ENCODE data around the gene KMT2B.
A peak's percentile ranks its signal among the peaks of the same experiment; 100 is the strongest.
"Not testable (repeated sequence)": the region's sequence is repeated elsewhere in the genome, so short reads cannot be mapped to it uniquely, and the experiment has no call there.

The KMT2B gene

DNA sequence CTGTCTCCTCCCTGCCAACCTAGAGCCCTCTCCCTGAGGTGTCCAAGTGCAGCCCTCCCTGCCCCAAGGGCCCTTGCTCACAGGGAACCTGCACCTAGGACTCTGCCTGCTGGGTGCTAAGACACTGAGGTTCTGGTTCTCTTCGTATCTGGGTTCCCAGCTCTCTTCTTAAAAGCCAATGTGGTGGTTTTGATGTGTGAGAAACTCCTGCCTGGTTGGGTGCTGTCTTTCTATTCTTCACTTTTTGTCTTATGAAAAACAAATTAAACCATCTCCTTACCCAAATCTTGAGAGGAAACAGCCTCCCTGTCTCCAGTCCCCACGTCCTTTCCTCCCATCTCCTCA, 4.3 kb upstream of the KMT2B start:
- DNase-seq: no peak

DNA sequence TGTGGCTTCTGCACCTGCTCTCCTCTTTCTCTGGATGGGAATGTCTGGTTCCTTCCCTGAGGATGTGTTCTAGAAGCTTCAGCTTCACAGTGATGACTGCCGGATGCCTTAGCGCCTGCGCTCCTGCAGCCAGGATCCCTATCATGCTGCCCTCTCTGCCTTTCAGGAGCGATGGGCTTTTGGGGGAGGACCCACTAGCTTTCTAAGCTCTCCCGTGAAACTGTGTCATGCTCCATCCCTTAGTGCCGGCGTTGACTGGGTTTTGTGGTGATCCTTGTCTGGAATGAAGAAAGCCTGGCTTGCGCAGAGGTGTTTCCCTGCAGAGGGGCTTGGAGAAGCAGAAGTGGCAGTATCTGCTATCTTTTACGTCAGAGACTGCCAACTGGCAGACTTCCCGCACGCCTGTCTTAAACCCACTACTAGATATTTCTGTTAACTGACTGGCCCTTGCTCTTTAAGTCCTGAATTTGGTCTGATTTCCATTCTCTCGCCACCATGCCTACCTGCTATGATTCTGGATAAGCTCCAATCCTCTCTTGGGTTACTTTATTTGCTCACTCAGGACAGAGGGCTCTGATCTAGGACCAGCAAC, 3.8 kb upstream of the KMT2B start:
- DNase-seq: no peak

DNA sequence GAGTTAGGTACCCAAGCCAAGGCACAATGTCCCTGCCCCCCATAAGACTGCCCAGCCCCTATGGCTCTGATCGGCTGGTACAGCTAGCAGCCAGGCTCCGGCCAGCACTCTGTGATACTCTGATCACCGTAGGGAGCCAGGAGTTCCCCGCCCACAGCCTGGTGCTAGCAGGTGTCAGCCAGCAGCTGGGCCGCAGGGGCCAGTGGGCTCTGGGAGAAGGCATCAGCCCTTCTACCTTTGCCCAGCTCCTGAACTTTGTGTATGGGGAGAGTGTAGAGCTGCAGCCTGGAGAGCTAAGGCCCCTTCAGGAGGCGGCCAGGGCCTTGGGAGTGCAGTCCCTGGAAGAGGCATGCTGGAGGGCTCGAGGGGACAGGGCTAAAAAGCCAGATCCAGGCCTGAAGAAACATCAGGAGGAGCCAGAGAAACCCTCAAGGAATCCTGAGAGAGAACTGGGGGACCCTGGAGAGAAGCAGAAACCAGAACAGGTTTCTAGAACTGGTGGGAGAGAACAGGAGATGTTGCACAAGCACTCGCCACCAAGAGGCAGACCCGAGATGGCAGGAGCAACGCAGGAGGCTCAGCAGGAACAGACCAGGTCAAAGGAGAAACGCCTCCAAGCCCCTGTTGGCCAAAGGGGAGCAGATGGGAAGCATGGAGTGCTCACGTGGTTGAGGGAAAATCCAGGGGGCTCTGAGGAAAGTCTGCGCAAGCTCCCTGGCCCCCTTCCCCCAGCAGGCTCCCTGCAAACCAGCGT, 3.0 kb upstream of the KMT2B start:
- DNase-seq: no peak

- no peak for DNase-seq
Measured at GRCh38 chr19:35715355-35715809, 2.4 kb upstream of the KMT2B start.

- DNase-seq: peak in 1 of 2 experiments; percentile 22
Measured at GRCh38 chr19:35715981-35716800, 1.6 kb upstream of the KMT2B start.

- DNase-seq: peak; percentile 95 to 98
Measured at GRCh38 chr19:35716801-35717664, 770 bp upstream of the KMT2B start.

GRCh38 chr19:35718345-35719041, 690 bp downstream of the KMT2B start:
- DNase-seq: peak; percentile 56 to 68

GRCh38 chr19:35719402-35720162, 1.8 kb downstream of the KMT2B start:
- DNase-seq: no peak

- no peak for DNase-seq
Measured at GRCh38 chr19:35720163-35720524, 2.3 kb downstream of the KMT2B start.

GRCh38 chr19:35720648-35721047, 2.8 kb downstream of the KMT2B start:
- no peak for DNase-seq

- DNase-seq: no peak
Measured at GRCh38 chr19:35721374-35721773, 3.6 kb downstream of the KMT2B start.

DNA sequence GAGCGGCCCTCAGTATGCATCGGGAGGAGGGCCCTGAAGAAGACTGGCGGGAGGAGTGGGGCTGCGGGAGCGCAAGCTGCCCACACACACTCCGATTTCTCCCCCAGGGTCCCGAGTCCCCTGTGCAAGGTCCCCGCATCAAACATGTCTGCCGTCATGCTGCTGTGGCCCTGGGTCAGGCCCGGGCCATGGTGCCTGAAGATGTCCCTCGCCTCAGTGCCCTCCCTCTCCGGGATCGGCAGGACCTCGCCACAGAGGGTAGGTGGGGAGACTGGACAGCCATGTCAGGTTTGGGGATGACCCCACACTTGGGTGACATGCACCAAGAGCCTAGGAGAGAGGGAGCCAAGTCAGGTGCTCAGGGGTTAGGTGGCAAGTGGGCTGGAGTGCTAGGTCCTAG, 4.7 kb downstream of the KMT2B start:
- DNase-seq: no peak

GRCh38 chr19:35722897-35723296, 5.1 kb downstream of the KMT2B start:
- DNase-seq: no peak

DNA sequence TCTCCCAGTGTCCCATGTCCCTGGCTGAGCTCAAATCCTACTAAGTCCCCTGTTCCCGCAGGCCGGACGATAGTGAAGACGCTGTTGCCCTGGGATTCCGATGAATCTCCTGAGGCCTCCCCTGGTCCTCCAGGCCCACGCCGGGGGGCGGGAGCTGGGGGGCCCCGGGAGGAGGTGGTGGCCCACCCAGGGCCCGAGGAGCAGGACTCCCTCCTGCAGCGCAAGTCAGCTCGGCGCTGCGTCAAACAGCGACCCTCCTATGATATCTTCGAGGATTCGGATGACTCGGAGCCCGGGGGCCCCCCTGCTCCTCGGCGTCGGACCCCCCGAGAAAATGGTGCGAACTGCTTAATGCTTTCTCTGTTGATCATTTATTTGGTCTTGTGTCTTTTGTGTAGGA, 5.9 kb downstream of the KMT2B start:
- DNase-seq: no peak

- DNase-seq: not testable (repeated sequence)
Measured at GRCh38 chr19:35724132-35724531, 6.3 kb downstream of the KMT2B start.

- DNase-seq: no peak
Measured at GRCh38 chr19:35724560-35724959, 6.8 kb downstream of the KMT2B start.

- no peak for DNase-seq
Measured at GRCh38 chr19:35725216-35725861, 7.5 kb downstream of the KMT2B start.

GRCh38 chr19:35727053-35727955, 9.5 kb downstream of the KMT2B start:
- DNase-seq: no peak

- no peak for DNase-seq
Measured at GRCh38 chr19:35727956-35728706, 10.3 kb downstream of the KMT2B start.
